Mesenchymal stem cell (in vitro differentiated cells and primary cell): Measurements from ENCODE around the gene ADPRHL1.

Experiments used
- DNase-seq: peaks from one replicate; pipeline ENCODE4 v3.0.0-alpha.2; 2013
- H2AFZ ChIP-seq: one replicate; pipeline ENCODE4 v1.6.1; 2013; ENCODE audit warnings: low read depth, mild to moderate bottlenecking, control low read depth, inconsistent platforms, low read length, moderate library complexity
- H2AK5ac ChIP-seq: 2 replicates; pipeline ENCODE4 v1.6.1; 2013; ENCODE audit warnings: low read length, moderate library complexity, mild to moderate bottlenecking, inconsistent platforms; ENCODE audit not compliant: severe bottlenecking
- H2BK120ac ChIP-seq: one replicate; pipeline ENCODE4 v1.6.1; 2013; ENCODE audit warnings: low read depth, mild to moderate bottlenecking, inconsistent platforms, low read length, moderate library complexity
- H2BK12ac ChIP-seq, 2 experiments: one replicate each; pipeline ENCODE4 v1.6.1; 2013; ENCODE audit warnings: inconsistent platforms in 2 of 2, low read length in 2 of 2, mild to moderate bottlenecking in 2 of 2, moderate library complexity in 2 of 2, control low read depth in 1 of 2
- H2BK15ac ChIP-seq: one replicate; pipeline ENCODE4 v1.6.1; 2013; ENCODE audit warnings: mild to moderate bottlenecking, low read depth, inconsistent platforms; ENCODE audit not compliant: poor library complexity, severe bottlenecking
- H2BK5ac ChIP-seq: 2 replicates; pipeline ENCODE4 v1.6.1; 2013; ENCODE audit warnings: low read depth, mild to moderate bottlenecking, low read length, control low read depth, inconsistent platforms; ENCODE audit not compliant: poor library complexity, severe bottlenecking
- H3K14ac ChIP-seq, 2 experiments: one replicate each; pipeline ENCODE4 v1.6.1; 2013; ENCODE audit warnings: inconsistent platforms in 2 of 2, low read length in 2 of 2, control low read depth in 1 of 2, mild to moderate bottlenecking in 1 of 2, moderate library complexity in 1 of 2
- H3K18ac ChIP-seq, 2 experiments: one replicate each; pipeline ENCODE4 v1.6.1; 2013; ENCODE audit warnings: inconsistent platforms in 2 of 2, low read length in 2 of 2, control low read depth in 1 of 2, low read depth in 1 of 2, mild to moderate bottlenecking in 1 of 2
- H3K23ac ChIP-seq, 2 experiments: one replicate each; pipeline ENCODE4 v1.6.1; 2013; ENCODE audit warnings: inconsistent platforms in 2 of 2, low read length in 2 of 2, mild to moderate bottlenecking in 2 of 2, moderate library complexity in 2 of 2, control low read depth in 1 of 2
- H3K27ac ChIP-seq: 2 replicates; pipeline ENCODE4 v1.5.1; 2013; ENCODE audit warnings: mild to moderate bottlenecking, moderate library complexity, low read length, control low read depth, inconsistent platforms; ENCODE audit not compliant: poor library complexity, severe bottlenecking
- H3K27me3 ChIP-seq, 2 experiments: 2 replicates each; pipeline versions ENCODE4 v1.6.1 to v1.7.0; 2013; ENCODE audit warnings: low read length in 2 of 2, mild to moderate bottlenecking in 2 of 2, moderate library complexity in 2 of 2, control low read depth in 1 of 2, inconsistent platforms in 1 of 2; ENCODE audit not compliant: control insufficient read depth in 1 of 2, insufficient read depth in 1 of 2
- H3K36me3 ChIP-seq, 2 experiments: 2 replicates each; pipeline versions ENCODE4 v1.6.1 to v1.7.0; 2013; ENCODE audit warnings: low read length in 2 of 2, control low read depth in 1 of 2, inconsistent platforms in 1 of 2, low read depth in 1 of 2, mild to moderate bottlenecking in 1 of 2; ENCODE audit not compliant: insufficient read depth in 2 of 2, control insufficient read depth in 1 of 2
- H3K4ac ChIP-seq, 2 experiments: one replicate each; pipeline ENCODE4 v1.6.1; 2013; ENCODE audit warnings: inconsistent platforms in 2 of 2, low read length in 2 of 2, mild to moderate bottlenecking in 2 of 2, moderate library complexity in 2 of 2, control low read depth in 1 of 2, low read depth in 1 of 2
- H3K4me1 ChIP-seq: 2 replicates; pipeline ENCODE4 v1.6.1; 2013; ENCODE audit warnings: low read depth, low read length, control low read depth; ENCODE audit not compliant: control insufficient read depth, insufficient read depth
- H3K4me2 ChIP-seq: 2 replicates; pipeline ENCODE4 v1.6.1; 2013; ENCODE audit warnings: low read length, mild to moderate bottlenecking, inconsistent platforms; ENCODE audit not compliant: poor library complexity, severe bottlenecking
- H3K4me3 ChIP-seq, 2 experiments: 2 replicates each; pipeline versions ENCODE4 v1.5.1 to v1.7.0; 2013; ENCODE audit warnings: low read length in 2 of 2, mild to moderate bottlenecking in 2 of 2, control low read depth in 1 of 2, low read depth in 1 of 2; ENCODE audit not compliant: insufficient read depth in 1 of 2
- H3K79me1 ChIP-seq: replicated peaks from 2 replicates; pipeline ENCODE4 v1.6.1; 2013; ENCODE audit warnings: mild to moderate bottlenecking, control low read depth, low read length, inconsistent platforms; ENCODE audit not compliant: poor library complexity, severe bottlenecking
- H3K9ac ChIP-seq: 2 replicates; pipeline ENCODE4 v1.7.0; 2013; ENCODE audit warnings: mild to moderate bottlenecking, low read length, moderate library complexity
- H3K9me3 ChIP-seq: 2 replicates; pipeline ENCODE4 v1.7.0; 2013; ENCODE audit warnings: mild to moderate bottlenecking, low read length; ENCODE audit not compliant: control insufficient read depth
- H4K8ac ChIP-seq: one replicate; pipeline ENCODE4 v1.6.1; 2013; ENCODE audit warnings: inconsistent platforms, mild to moderate bottlenecking, low read length, moderate library complexity
- H4K91ac ChIP-seq: one replicate; pipeline ENCODE4 v1.6.1; 2013; ENCODE audit warnings: mild to moderate bottlenecking, low read length, inconsistent platforms
- WGBS: methylation state at CpG from one replicate; pipeline ENCODE4 v1.1.7; 2013; ENCODE audit warnings: mixed read lengths; 5-methylcytosine and 5-hydroxymethylcytosine counted together

ADPRHL1 gene

DNA sequence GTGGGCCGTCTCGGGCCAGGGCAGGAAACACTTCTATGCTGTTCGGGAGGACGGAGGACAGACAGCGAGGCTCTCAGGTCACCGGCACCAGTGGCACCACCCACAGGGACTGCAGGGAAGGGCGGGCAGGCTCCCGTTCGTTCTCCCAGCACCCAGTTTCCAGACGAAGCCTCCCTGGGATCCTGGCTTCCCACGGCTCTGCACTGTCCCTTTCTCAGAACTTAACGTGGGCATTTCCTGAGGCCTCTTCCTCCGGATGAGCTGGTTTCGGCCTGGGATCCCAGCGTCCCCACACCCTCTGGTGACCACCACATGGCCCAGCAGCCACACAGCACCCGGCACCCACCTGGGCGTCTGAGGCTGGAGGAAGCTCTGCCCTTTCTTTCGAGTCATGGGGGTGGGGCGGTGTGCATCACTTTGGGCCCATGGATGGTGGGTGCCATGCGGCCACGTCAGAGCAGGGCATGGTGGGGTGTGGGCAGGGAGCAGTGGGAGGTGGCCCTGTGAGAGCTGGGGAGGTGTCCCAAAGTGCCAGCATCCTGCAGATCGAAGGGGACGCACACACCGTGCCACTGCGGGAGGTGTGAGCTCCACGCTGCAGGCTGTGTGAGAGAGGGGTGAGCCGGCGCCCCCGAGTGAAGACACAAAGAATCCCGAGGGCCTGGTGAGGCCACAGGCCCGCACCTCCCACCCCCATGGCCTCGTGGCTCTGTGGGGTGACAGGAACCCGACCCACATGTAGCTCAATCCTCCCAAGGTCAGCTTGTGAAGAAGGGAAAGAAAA, 50.6 kb downstream of the ADPRHL1 start:
- Histone ChIP-seq H3K4me2 (no peak overlapping the region), H3K4me3 (no peak overlapping the region), H2BK12ac (no peak overlapping the region), H3K27me3 (peaks cover 5 to 38% of the 10 kb centered on the region in 2 experiments), H2BK5ac (no peak overlapping the region), H3K4me1 (peaks cover 22% of the 10 kb centered on the region), H4K8ac (no peak overlapping the region), H3K4ac (no peak overlapping the region), H2AK5ac (no peak overlapping the region), H3K36me3 (no peaks in the 10 kb centered on the region), H2AFZ (no peak overlapping the region), H3K79me1 (no peaks in the 10 kb centered on the region), H3K9ac (no peak overlapping the region), H4K91ac (no peak overlapping the region), H3K9me3 (no peaks in the 10 kb centered on the region), H2BK120ac (no peak overlapping the region), H2BK15ac (no peak overlapping the region), H3K27ac (no peak overlapping the region), H3K14ac (no peak overlapping the region), H3K18ac (no peak overlapping the region), H3K23ac (no peak overlapping the region)
- 77% methylated on average over 32 of the region's 33 CpGs for whole genome bisulfite sequencing
- no peak for DNase-seq

DNA sequence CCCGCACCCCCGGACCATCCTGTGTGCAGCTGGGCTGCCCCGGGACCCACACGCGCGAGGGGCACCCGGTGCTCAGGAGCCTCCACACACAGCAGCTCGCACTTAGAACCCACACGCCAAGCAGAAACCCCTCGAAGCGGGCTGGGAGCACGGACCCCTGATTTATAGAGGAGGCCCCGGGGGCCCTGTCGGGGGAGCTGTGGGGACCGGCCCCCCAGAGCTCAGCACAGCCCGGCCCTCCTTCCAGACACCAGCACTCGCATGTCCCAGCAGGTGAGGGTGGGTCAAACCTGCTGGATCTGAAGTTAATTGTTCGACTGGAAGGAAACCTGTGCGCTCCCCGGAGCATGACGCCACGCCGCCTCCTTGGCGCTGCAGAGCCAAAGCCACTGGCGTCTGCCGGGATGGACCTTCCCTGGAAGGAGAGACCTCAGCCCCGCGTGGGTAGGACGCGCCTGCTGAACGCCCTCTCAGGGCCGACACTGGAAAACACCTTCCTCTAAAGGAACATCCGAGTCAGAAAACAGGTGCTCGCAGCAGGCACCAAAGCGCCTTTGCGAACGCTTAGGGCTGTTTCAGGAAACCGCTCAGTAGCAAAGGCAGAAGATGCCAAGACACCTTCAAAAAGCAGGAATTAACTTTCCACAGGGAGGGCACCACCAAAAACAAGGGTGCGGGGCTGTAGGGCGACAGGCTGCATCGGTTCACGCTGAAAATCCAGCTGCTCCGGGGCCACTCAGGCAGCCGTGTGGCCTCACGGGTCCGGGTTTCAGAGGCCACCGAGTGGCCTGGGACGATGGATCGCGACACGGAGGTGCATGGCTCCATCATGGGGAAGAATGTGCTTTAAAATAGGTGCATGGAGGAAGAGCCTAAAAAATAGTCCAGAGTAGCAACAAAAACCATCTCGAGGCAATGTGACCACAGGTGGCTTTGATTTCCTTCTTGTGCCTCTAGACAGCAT, 51.6 kb downstream of the ADPRHL1 start:
- no peak for DNase-seq
- H4K8ac ChIP-seq, result no peak overlapping the region
- 89% methylated on average over 52 of the region's 52 CpGs for whole genome bisulfite sequencing
- no peak overlapping the region for H4K91ac ChIP-seq
- H3K79me1 ChIP-seq, result no peaks in the 10 kb centered on the region
- H3K4me2 ChIP-seq, result no peak overlapping the region
- H3K9me3 ChIP-seq, result no peaks in the 10 kb centered on the region
- H2AK5ac ChIP-seq, result no peak overlapping the region
- H3K27me3 ChIP-seq, result peaks cover 0 to 32% of the 10 kb centered on the region in 2 experiments
- no peak overlapping the region for H2BK5ac ChIP-seq
- no peaks in the 10 kb centered on the region for H3K36me3 ChIP-seq
- no peak overlapping the region for H3K27ac ChIP-seq
- H3K4ac ChIP-seq, result no peak overlapping the region
- H2BK12ac ChIP-seq, result no peak overlapping the region
- H3K4me1 ChIP-seq, result peaks cover 22% of the 10 kb centered on the region
- no peak overlapping the region for H3K18ac ChIP-seq
- no peak overlapping the region for H2BK15ac ChIP-seq
- H3K14ac ChIP-seq, result no peak overlapping the region
- no peak overlapping the region for H2BK120ac ChIP-seq
- no peak overlapping the region for H3K4me3 ChIP-seq
- H3K9ac ChIP-seq, result no peak overlapping the region
- no peak overlapping the region for H2AFZ ChIP-seq
- H3K23ac ChIP-seq, result no peak overlapping the region

- Histone ChIP-seq H2AFZ (no peak overlapping the region), H2AK5ac (no peak overlapping the region), H3K4me3 (no peak overlapping the region), H4K8ac (no peak overlapping the region), H3K79me1 (no peaks in the 10 kb centered on the region), H2BK15ac (no peak overlapping the region), H3K9me3 (no peaks in the 10 kb centered on the region), H3K18ac (no peak overlapping the region), H3K4ac (no peak overlapping the region), H3K36me3 (no peaks in the 10 kb centered on the region), H3K14ac (no peak overlapping the region), H3K27ac (no peak overlapping the region), H3K9ac (no peak overlapping the region), H4K91ac (no peak overlapping the region), H2BK12ac (no peak overlapping the region), H2BK5ac (no peak overlapping the region), H3K4me2 (no peak overlapping the region), H2BK120ac (no peak overlapping the region), H3K23ac (no peak overlapping the region), H3K4me1 (peaks cover 22% of the 10 kb centered on the region), H3K27me3 (peaks cover 0 to 29% of the 10 kb centered on the region in 2 experiments)
- 85% methylated on average over 25 of the region's 25 CpGs for WGBS
- DNase-seq, result no peak
These were observed 52.5 kb downstream of the ADPRHL1 start for GRCh38 chr13:113400621-113401451.
